Natural killer cell treated with Interleukin-12 subunit alpha and Interleukin-12 subunit beta and Interleukin-15 and Interleukin-18, amount 100 ng/mL, for 72 hours (primary cell): Measurements from ENCODE around the gene LEUTX. TPM values are rescaled to one million over a fixed set of nuclear protein-coding genes. Genes with fewer than 3 reads are reported as not detected.

Source experiments
- ATAC-seq, 2 donors: fragments of 150-1000 bp; cut with Tn5 transposase in 1 of 2; sonication (Bioruptor Pico), chemical (Tn5 transposase) in 1 of 2; 2 replicates each; pipeline ENCODE4 v1.10.0; 2021
- DNase-seq: peaks from one replicate; pipeline ENCODE4 v3.0.0; 2022; ENCODE audit warnings: low spot score
- H3K27ac Mint-ChIP-seq, 2 donors: 1 replicate in 1 of 2; 2 replicates in 1 of 2; pipeline ENCODE4 v1.8.0; 2022; ENCODE audit warnings: mixed read lengths in 2 of 2, mild to moderate bottlenecking in 1 of 2, moderate library complexity in 1 of 2
- H3K27me3 Mint-ChIP-seq, 2 donors: 1 replicate in 1 of 2; 2 replicates in 1 of 2; pipeline ENCODE4 v1.8.0; 2022; ENCODE audit warnings: mixed read lengths in 2 of 2
- H3K36me3 Mint-ChIP-seq: one replicate; pipeline ENCODE4 v1.8.0; 2022; ENCODE audit warnings: mixed read lengths
- H3K4me1 Mint-ChIP-seq, 2 donors: 1 replicate in 1 of 2; 2 replicates in 1 of 2; pipeline ENCODE4 v1.8.0; 2022; ENCODE audit warnings: low read depth in 2 of 2, mixed read lengths in 2 of 2, mild to moderate bottlenecking in 1 of 2
- H3K4me3 Mint-ChIP-seq: one replicate; pipeline ENCODE4 v1.8.0; 2022; ENCODE audit warnings: mixed read lengths
- H3K9me3 Mint-ChIP-seq: 2 replicates; pipeline ENCODE4 v1.8.0; 2022; ENCODE audit warnings: mixed read lengths
- total RNA-seq, 2 donors: library from RNA; stranded (reverse); gene quantifications; one replicate each; pipeline ENCODE4 v1.2.3, GENCODE V29; 2022

The LEUTX gene
- total RNA-seq, 2 donors from 2014 or later, result not detected

- Mint-ChIP-seq H3K9me3 (no peaks in the 10 kb centered on the region), H3K27ac (peak overlapping the region; percentile 36 to 78), H3K27me3 (no peaks in the 10 kb centered on the region), H3K36me3 (peaks cover 6% of the 10 kb centered on the region), H3K4me1 (peaks cover 41 to 48% of the 10 kb centered on the region in 2 donors), H3K4me3 (no peak overlapping the region)
- no peak for DNase-seq
- no peak for ATAC-seq
Observed at GRCh38 chr19:39830847-39831246, 52.2 kb downstream of the LEUTX start.

- no peaks in the 10 kb centered on the region for H3K9me3 Mint-ChIP-seq
- peaks cover 41 to 48% of the 10 kb centered on the region in 2 donors for H3K4me1 Mint-ChIP-seq
- no peaks in the 10 kb centered on the region for H3K27me3 Mint-ChIP-seq
- H3K36me3 Mint-ChIP-seq, result peaks cover 8% of the 10 kb centered on the region
- ATAC-seq (no peak), DNase-seq (no peak)
- peak overlapping the region; percentile 78 for H3K4me3 Mint-ChIP-seq
- peak overlapping the region; percentile 77 to 78 for H3K27ac Mint-ChIP-seq
Observed at GRCh38 chr19:39831679-39832078, 53.0 kb downstream of the LEUTX start.

- H3K4me1 Mint-ChIP-seq, result peaks cover 41 to 48% of the 10 kb centered on the region in 2 donors
- H3K4me3 Mint-ChIP-seq, result peak overlapping the region; percentile 78
Observed at GRCh38 chr19:39832341-39833083, 53.9 kb downstream of the LEUTX start.

GRCh38 chr19:39833160-39833463 is 54.5 kb downstream of the LEUTX start:
- H3K4me3 Mint-ChIP-seq, result peak overlapping the region; percentile 78
- H3K9me3 Mint-ChIP-seq, result no peaks in the 10 kb centered on the region
- DNase-seq, result no peak
- H3K27ac Mint-ChIP-seq, result peak overlapping the region; percentile 77 to 78
- H3K4me1 Mint-ChIP-seq, result peaks cover 41 to 44% of the 10 kb centered on the region in 2 donors
- peaks cover 18% of the 10 kb centered on the region for H3K36me3 Mint-ChIP-seq
- H3K27me3 Mint-ChIP-seq, result no peaks in the 10 kb centered on the region
- no peak for ATAC-seq

More at GRCh38 chr19:39832341-39833083, 53.9 kb downstream of the LEUTX start:
- Mint-ChIP-seq H3K27me3 (no peaks in the 10 kb centered on the region), H3K27ac (peak overlapping the region; percentile 77 to 78), H3K9me3 (no peaks in the 10 kb centered on the region), H3K36me3 (peaks cover 12% of the 10 kb centered on the region)
- DNase-seq (no peak), ATAC-seq (no peak)

- Mint-ChIP-seq H3K27ac (peak within 1 kb of the TSS; percentile 78 to 87), H3K4me3 (peak within 1 kb of the TSS; percentile 78), H3K4me1 (peaks cover 35 to 38% of the 10 kb centered on the region in 2 donors), H3K27me3 (no peaks in the 10 kb centered on the region), H3K9me3 (no peaks in the 10 kb centered on the region), H3K36me3 (peaks cover 19% of the 10 kb centered on the region)
- ATAC-seq (peak; percentile 94 to 96), DNase-seq (peak; percentile 95)
Observed at GRCh38 chr19:39833464-39834286, 55.0 kb downstream of the LEUTX start, which contains the start of gene DYRK1B. TSS of gene DYRK1B (minus strand) at chr19:39834162. CDS start at chr19:39831867, 2,295 bp downstream.

GRCh38 chr19:39834287-39834841 is 55.7 kb downstream of the LEUTX start:
- Mint-ChIP-seq H3K4me3 (peak overlapping the region; percentile 75), H3K36me3 (peaks cover 22% of the 10 kb centered on the region), H3K27me3 (no peaks in the 10 kb centered on the region), H3K4me1 (peaks cover 32 to 35% of the 10 kb centered on the region in 2 donors), H3K27ac (peak overlapping the region; percentile 78 to 87), H3K9me3 (no peaks in the 10 kb centered on the region)
- DNase-seq (no peak), ATAC-seq (no peak)

Other genes starting within 250 kb of the LEUTX start
- 1 to 10 TPM; 1.9 to 5.4 TPM for gene EID2B, start 246.0 kb upstream of the LEUTX start, total RNA-seq
- gene EID2, start 238.7 kb upstream of the LEUTX start, total RNA-seq, result 10 to 100 TPM; 10.4 to 11.4 TPM
- gene LGALS13, start 176.3 kb upstream of the LEUTX start, total RNA-seq, result not detected
- not detected for gene LGALS16, start 122.9 kb upstream of the LEUTX start, total RNA-seq
- gene LGALS14, start 74.4 kb upstream of the LEUTX start, total RNA-seq, result not detected
- 10 to 100 TPM in 1 of 2 donors, under 1 TPM in 1; 0.64 to 19.2 TPM for gene CLC, start 40.8 kb upstream of the LEUTX start, total RNA-seq
- 10 to 100 TPM in 1 of 2 donors, 1 to 10 TPM in 1; 7.5 to 10.5 TPM for gene DYRK1B, start 55.3 kb downstream of the LEUTX start, total RNA-seq
- 100 to 1,000 TPM; 304 to 505 TPM for gene FBL, start 67.5 kb downstream of the LEUTX start, total RNA-seq
- gene FCGBP, start 155.8 kb downstream of the LEUTX start, total RNA-seq, result 1 to 10 TPM; 3.4 to 6.6 TPM
- gene PSMC4, start 192.3 kb downstream of the LEUTX start, total RNA-seq, result 100 to 1,000 TPM; 163 to 165 TPM
- 1 to 10 TPM; 3.7 to 7.4 TPM for gene ZNF546, start 218.2 kb downstream of the LEUTX start, total RNA-seq